Hindlimb muscle (tissue), 1 donor: ENCODE results near the gene SNX21. TPM values are rescaled to one million over a fixed set of nuclear protein-coding genes. Genes with fewer than 3 reads are reported as not detected.
"Not testable (repeated sequence)": the region's sequence is repeated elsewhere in the genome, so short reads cannot be mapped to it uniquely, and the experiment has no call there.

ENCODE experiments used
- DNase-seq: peaks from one replicate; pipeline ENCODE4 v3.0.0-alpha.2; 2013
- polyA plus RNA-seq: library from polyadenylated mRNA; unstranded; fragments of 120-200 nt; gene quantifications from one replicate; pipeline ENCODE4 v1.2.1, GENCODE V29; 2013; ENCODE audit not compliant: insufficient read length

Gene SNX21
- polyA plus RNA-seq, 1 donor: 34.7 TPM

DNA sequence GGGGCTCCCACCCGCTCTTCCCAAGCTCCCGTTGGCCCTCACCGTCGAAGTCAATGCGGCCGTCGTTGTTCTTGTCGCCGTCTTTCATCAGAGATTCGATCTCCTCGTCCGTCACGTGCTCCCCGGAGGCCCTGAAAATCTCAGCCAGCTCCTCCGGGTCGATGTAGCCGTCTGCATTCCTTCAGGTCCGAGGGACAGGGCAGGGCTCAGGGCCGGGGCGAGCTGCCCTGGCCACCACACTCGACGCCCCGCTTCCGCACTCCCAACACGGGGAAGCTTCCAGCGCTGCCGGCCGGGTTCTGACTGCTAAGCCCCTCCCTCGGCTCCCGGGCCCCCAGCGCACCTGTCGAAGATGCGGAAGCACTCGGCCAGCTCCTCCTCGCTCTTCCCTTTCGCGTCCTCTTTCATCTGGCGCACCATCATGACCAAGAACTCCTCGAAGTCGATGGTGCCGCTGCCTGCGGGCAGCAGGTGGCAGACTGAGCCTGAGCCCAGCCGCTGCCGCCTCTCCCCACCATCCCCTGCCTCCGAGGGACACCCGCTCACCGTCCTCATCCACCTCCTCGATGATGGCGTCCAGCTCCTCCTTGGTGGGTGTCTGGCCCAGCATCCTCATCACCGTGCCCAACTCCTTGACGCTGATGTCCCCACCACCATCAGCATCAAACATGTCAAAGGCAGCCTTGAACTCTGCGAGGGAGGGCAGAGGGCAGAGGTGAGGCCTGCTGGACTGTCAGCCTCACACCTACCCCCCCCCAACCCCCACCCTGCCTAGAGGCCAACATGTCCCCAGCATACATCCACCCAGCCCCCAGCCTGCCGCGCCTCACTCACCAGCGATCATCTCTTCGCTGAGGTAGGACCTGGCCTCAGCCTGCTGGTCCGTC lies 9.4 kb upstream of the SNX21 start:
- DNase-seq: peak; percentile 27

DNA sequence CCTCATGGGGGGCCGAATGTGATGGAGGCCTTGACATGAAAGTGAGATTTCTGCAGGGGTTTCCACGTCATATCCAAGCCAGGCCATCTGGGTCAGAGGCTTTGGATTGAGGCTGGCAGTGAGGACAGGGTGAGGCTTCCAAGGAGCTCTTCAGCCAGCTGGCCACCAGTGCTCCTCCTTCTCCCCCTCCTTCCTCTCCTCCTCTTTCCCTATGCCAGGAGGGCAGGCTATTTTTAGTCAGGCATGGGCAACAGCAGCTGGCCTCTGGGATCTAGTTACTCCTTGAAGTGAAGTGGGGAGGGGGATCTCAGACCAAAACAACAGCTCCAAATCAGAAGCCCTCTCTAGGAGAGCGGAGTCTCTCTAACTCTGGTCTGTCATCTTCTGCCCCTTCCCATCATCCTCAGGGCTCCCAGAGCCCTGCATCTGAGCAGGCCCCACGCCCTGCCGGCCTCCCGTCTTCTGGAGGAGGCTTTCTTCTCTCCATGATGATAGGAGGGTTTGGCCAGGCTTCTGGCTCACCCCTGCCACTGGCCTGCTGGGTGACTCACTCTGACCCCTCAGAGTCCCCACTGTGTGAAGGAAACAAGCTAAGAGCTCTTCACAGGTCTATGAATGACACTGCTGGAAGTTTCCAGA lies 7.1 kb upstream of the SNX21 start:
- DNase-seq: peak; percentile 34

DNA sequence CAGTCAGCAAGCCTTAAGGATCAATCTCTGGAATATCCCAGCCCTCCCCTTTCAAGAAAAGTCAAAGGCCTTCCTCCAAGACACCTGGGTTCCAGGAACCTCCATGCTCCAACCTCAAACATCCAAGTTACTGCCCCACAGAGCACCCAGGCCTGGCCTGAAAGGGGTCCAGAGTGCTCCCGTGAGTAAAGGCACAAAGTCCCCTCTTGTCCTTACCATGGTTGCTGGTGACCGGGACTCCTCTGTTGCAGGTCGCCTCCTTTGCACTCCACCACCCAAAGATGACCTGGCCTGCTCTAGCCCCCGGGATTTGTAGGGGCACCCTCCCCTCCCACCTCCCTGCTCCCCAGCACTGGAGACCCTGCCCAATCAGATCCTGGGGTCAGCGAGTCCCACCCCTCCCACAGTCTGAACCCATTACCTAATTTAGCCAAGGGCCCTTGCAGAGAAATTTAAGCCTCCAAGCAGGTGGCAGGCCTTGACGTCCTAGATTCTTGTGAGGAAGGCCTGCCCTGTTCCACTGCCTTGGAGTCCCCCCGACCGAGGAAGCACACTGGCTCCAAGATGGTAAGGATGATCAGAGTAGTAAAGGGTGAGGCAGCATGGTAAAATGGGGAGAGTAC lies 6.5 kb upstream of the SNX21 start, which contains the start of gene TNNC2:
TSS of gene TNNC2 (minus strand) at position 283 of the 623 bp plus-strand sequence. CDS start at position 219, 64 bp downstream.
- DNase-seq: no peak

DNA sequence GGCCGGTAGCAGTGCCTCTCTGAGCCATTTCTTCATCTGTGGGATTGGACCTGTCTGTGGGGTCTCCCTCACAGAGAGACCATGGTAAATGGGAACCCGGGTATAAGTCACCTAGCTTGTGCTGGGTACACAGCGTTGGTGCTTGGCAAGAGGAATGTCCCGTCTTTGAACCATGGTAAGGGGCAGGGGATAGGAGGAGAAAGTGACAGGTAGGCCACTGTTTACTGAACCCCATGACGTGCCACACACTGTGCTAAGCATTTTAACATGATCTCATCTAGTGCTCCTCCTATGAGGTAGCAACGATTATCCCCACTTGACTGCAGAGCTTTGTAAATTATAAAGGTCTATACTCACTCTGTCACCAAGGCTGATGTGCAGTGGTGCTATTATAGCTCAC lies 5.9 kb upstream of the SNX21 start:
- no peak for DNase-seq

DNA sequence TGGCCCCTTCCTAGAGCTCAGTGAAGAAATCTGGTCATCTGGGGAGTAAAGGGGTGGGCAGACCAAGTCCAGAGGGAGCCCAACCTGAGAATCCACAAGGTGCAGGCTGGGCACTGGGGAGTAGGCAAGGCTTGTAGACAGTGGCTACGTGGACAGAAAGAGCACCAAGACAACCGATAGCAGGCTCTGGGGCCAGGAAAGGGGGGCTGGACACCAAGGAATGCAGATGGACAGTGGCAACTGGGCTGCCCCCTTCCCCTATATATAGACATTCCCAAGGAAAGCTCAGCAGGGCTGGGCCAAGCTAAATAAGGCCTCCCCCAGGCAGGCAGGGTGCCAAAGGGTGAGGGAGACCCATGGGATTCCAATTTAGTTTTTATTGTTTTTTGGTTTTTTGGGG lies 5.0 kb upstream of the SNX21 start:
- peak; percentile 30 for DNase-seq

DNA sequence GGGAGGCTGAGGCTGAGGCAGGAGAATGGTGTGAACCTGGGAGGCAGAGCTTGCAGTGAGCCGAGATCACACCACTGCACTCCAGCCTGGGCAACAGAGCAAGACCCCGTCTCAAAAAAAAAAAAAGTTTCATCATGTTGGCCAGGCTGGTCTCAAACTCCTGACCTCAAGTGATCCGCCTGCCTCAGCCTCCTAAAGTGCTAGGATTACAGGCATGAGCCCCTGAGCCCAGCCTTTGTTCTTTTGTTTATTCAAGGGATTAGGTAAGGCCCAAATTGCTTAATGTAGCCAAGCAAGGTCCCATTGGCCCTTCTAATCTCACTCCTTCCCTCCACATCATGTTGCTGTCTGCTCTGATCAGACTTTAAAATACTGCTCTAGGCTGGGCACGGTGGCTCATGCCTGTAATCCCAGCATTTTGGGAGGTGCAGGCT lies 3.9 kb upstream of the SNX21 start:
- DNase-seq: not testable (repeated sequence)

DNA sequence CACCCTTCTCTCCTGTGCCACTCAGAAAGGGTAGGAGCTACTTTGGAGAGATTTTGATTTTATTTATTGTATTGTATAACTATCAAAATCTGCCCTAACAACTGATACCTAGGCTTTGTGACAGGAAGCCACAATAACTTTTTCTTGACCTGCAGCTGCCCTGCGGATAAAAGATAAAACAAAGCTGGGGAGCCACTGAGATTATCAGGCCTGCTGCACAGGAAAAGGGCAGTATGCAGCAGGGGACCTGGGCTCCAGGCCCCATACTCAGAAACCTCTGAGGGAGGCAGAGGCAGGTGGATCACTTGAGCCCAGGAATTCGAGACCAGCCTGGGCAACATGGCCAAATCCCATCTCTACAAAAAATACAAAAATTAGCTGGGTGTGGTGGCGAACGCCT lies 980 bp upstream of the SNX21 start:
- DNase-seq: no peak

DNA sequence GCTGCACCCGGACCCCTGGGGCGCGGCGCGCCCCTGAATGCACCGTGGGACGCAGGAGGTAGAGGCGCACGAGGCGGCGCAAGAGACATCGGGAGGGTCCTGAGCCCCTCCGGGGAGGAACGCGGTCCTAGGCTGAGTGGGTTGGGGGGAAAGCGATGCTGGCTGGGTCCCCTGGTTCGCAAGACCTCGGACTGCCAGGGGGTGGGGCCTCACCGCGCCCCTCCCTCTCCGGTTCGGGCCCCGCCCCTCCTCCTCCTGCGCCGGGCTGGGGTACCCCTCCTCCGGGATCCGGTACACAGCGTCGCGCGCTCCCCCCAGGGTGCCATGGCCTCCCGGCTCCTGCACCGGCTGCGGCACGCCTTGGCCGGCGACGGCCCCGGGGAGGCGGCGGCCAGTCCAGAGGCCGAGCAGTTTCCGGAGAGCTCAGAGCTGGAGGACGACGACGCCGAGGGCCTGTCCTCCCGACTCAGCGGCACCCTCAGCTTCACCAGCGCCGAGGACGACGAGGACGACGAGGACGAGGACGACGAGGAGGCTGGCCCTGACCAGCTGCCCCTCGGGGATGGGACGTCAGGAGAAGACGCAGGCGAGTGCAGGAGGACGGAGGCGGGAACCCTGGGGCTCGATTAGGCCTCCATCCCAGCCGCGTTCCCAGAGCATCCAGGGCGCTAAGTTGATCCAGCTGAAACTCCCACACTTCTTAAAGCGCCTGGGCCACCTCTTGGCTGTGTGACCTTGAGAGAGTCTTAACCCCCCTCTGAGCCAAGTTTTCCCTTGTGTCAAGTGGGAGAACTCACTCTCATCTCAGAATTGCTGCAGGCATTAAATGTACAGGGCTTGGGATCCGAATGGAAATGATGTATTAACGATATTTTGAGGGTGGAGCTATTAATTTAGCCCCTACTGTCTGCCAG lies 541 bp downstream of the SNX21 start:
- DNase-seq: peak; percentile 88

DNA sequence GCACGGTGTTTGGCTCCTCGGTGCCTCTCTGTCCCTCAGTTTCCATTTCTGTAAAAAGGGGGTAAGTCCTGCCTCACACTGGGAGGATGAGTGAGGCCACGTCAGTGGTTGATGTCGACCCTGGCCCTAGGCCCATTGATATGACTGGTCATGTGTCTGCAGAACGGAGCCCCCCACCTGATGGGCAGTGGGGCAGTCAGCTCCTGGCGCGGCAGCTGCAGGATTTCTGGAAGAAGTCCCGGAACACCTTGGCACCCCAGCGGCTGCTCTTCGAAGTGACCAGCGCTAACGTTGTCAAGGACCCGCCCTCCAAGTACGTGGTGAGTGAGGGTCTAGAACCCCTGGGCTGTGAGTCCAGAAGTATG lies 1.2 kb downstream of the SNX21 start:
- DNase-seq: no peak

DNA sequence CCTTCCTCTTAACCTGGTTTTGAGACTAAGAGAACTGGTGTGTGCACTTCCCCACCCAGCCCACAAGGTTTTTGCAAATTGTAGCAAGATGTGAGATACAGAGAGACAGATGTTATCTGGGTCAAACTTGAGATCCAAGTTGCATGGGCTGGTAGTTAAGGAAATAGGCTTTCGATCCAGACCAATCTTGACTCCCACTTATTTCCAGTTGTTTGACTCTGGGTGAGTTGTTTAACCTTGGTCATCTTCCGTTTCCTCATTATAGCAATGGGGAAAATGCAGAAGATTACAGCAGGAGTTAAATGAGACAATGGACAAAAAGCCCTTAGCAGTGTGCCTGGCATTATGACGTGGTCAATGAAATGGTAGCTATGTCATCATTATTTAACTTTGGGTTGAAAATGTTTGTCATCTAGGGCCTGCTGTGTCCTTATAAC lies 1.7 kb downstream of the SNX21 start:
- DNase-seq: no peak

DNA sequence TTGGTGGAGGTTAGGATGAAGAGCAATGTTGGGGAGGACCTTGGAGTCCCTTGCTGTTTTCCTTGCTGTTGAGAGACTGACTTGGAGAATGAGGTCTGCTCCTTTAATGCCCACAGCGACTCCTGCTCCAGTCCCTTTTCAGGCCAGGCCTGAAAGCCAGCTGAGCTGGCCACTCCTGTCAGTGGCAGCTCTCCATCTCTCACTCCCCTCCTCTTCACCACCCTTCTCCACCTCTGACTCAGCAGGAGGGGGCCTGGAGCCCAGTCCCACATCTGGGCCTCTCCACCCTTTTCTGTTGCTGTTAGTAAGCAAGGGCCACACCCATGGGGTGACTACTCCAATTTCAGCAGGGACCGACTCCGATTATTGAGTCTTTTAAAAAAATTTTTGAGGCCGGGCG lies 2.2 kb downstream of the SNX21 start:
- no peak for DNase-seq

DNA sequence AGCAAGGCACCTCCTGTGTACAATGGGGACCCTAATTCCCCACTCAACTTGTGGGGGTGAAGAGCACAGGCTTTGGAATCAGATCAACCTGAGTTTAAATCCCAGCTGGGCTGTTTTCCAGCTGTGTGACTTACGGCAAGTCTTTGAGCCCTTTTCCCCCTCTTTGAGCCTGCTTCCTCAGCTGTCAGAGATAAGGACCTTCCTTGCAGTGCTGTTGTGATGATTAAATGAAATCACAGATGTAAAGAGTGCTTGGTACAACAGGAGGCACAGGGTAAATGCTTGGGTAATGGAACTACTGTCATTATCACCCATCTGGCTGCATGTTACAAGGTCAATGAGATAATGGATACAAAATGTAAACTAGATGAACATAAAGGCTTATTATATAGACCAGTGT lies 3.2 kb downstream of the SNX21 start:
- DNase-seq: no peak

DNA sequence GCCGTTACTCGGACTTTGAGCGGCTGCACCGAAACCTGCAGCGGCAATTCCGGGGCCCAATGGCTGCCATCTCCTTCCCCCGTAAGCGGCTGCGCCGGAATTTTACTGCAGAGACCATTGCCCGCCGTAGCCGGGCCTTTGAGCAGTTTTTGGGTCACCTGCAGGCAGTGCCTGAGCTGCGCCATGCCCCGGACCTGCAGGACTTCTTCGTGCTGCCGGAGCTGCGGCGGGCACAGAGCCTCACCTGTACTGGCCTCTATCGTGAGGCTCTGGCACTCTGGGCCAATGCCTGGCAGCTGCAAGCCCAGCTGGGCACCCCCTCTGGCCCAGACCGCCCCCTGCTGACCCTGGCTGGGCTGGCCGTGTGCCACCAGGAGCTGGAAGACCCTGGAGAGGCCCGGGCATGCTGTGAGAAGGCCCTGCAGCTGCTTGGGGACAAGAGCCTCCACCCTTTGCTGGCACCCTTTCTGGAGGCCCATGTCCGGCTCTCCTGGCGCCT lies 7.2 kb downstream of the SNX21 start:
- DNase-seq: no peak

DNA sequence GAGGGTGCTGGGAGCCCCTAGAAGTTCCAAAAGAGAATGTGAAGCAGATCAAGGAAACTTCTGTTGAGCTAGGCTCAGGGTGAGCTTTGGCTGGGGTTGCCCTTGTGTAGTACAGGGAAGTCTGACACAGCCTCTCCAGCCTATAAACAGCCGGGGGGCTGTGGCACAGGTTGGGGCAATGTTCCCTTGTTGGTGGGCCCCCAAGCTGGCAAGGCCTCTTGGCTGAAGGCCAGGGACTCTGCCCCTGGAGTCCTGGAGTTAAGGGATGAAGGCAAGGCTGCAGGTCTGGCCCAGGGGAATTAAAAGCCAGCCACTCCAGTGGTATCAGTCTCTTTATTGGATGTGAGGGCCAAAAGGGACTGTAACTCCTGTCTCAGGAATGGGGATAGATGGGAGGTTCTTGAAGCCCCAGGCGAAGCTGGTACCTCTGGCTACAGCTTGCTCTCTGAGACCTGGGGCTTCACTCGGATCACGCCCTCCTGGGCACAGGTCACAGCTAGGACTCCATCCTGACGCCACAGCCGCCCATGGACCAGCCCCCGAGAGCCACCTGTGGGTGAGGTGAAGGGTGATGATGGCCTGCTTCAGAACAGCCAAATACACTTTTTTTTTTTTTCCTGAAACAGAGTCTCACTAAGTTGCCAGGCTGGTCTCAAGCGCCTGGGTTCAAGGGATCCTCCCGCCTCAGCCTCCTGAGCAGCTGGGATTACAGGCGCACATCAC lies 8.0 kb downstream of the SNX21 start:
- DNase-seq: no peak

DNA sequence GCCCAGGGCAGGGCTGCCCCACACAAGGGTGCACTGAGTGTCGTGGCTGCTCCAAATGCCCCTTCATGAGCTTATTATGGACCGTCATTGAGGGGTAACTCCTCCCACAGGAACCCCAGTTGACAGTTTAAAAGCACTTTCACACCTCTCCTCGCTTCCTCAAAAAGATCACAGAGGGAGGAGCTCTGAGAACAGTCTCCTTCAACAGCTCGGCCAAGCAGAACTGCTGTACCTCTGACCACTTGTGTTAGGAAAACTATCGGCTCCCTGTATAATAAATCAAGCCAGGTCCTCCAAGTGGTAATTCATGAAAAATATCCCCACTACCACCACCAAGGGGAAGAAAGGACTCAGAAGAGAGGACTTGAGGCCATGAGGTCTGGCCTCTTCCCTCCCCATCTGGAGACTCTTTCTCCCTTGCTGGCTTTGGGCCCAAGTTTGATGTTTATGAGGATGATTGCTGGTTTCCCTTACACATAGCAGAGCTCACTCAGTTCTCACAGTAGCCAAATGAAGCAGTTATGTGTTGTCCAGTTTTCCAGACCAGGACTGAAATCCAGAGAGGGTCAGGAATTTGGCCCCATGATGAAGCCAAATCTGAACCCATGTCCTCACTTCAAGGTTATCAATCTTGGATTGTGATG lies 8.7 kb downstream of the SNX21 start:
- no peak for DNase-seq

DNA sequence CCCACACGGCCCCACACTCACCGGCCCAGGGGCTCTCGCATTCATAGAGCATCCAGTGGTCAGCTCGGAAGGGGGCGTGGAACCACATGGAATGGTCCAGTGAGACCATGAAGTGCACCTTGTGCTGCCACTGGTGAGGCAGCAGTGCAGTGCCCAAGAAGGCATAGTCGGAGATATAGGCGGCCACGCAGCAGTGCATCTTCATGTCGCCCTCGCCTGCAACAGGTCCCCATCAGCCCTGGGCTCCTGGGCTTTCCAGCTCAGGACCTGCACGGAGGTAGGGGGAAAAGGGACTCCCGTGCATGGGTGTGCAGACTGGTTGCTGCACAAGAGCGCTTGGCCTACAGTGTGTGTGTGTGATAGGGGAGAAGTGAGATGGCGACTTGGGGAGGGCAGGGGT lies 9.9 kb downstream of the SNX21 start:
- no peak for DNase-seq

DNA sequence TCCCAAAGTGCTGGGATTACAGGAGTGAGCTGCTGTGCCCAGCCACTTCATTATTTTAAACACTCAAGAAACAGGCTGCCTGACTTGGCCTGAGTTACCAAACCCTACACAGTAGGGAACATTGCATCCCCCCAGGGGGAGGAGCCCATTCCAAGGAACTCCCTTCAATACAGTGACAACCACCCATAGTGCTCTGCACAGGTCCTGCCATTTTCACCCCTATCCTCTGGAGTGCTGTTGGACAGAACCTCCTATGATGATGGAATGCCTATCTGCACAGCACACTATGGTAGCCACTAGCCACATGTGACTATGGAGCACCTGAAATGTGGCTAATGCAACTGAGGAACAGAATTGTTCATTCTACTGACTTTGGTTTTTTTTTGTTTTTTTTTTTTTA lies 11.9 kb downstream of the SNX21 start:
- DNase-seq: no peak

DNA sequence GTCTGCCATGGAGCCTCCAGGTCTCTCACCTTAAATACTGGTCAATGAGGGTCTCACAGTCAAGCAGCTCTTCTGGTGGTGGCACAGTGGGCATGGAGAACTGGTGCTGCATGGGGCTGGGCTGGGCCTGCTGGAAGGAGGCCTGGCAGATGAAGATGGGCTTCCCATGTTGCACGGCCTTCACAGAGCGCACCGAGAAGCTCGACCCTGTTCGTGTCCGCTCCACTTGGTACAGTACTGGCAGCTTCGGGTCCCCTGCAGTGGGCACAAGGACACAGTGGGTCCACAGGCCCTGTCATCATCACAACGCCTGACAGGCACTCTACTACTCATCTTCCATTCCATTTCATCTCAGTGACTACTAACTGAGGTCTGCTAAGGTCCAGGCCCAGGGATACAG lies 14.8 kb downstream of the SNX21 start:
- DNase-seq: no peak

DNA sequence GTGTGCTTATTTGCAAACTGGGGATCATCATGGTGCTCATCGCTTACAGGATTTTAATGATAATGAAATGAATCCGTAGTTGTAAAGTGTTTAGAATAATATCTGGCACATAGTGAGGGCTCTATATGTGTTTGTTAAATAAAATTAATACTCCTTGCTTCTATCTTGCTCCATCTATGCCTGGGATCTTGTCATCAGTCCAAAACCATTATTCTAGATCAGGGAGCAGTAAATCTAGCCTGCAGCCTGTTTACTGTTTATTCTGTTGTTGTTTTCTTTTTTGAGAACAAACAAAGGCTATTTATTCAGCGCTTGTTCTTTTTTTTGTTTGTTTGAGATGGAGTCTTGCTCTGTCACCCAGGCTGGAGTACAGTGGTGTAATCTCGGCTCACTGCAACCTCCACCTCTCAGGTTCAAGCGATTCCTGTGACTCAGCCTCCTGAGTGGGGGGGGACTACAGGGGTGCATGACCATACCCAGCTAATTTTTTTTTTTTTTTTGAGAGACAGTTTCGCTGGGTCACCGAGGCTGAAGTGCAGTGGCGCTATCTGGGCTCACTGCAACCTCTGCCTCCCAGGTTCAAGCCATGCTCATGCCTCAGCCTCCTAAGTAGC lies 15.5 kb downstream of the SNX21 start:
- DNase-seq: no peak

DNA sequence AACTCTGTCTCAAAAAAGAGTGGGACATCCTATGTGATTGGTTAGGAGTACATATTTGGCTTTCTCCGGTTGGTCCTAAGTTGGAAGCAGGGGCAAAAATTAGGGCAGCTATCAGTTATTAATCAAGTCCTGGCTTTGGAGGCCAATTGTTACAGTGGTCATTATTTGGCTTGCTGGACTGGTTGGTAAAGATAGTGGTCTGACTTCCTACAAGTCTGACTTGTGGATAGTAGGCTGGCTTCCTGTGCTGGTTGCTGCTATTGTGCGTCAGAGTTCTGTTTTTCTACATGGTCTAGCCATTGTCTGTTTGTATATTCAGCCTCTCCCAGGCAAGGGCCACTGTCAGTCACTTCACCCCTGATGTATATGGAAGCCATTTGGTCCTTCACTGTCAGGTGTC lies 16.6 kb downstream of the SNX21 start:
- DNase-seq: no peak

DNA sequence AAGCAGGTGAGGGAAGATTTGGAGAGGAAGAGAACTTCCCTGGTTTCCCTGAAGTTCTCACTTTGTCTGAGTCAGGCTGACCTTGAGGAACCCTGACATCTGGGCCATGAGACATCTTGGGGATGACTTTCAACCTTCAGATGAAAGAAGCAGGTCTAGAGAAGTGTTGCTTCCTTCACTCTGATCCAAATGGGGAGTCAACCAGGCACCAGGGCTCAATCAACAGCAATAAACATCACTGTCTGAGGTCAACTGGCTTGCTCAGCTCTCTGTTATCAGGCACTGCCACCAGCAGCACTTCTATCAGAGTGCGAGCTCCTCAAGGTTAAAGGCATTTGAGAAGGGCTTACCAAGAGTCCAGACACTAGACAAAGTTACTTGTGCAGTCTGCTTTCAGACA lies 17.3 kb downstream of the SNX21 start:
- no peak for DNase-seq
